Stimulated activated CD4-positive, alpha-beta T cell treated with anti-CD3 and anti-CD28 coated beads, Interleukin-1b, Interleukin-23, amount 100 ng/mL, for 1 hour (primary cell): ENCODE measurements around the gene TMEM245.

Source experiments
- DNase-seq, 2 donors: peaks; one replicate each; pipeline ENCODE4 v3.0.0-alpha.2; 2020; ENCODE audit warnings: low read depth in 2 of 2

Gene TMEM245

DNA sequence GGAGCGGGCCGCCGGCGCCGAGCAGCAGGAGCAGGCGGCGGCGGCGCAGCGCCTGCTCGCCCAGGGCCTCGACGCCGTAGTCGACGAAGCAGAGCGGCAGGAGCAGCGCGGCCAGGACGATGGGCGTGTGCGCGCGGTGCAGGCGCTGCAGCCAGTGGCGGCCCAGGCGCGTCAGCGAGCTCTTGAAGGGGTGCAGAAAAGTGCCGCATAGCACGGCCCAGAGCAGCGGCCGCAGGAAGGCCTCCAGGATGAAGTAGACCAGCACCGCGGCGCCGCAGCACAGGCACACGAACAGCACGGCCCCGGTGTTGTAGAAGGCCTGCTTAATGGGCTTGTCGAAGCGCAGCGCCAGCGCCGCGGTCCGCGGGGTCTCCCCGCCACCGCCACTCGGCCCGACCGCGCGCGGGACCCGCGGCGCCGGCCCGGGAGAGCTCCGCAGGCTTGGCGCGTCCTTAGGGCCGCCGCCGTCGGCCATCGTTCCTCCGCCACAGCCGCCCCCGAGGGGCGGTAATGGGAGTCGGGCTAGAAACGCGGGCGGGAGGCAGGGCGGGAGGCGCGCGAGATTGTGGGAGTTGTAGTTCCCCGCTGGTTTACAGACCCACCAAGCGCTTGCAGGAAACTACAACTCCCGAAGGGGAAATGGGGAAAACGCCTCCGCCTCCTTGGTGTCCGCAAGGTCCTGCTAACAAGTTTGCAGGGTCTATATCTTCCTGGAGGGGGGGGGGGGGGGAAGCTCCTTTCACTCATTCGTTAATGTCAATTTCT lies at the start of gene TMEM245:
Gene TMEM245, minus strand, starts transcription at position 509 of the 765 bp plus-strand sequence. Its CDS starts 34 bp downstream, at position 475.
- DNase-seq = peak; percentile 70 to 85

DNA sequence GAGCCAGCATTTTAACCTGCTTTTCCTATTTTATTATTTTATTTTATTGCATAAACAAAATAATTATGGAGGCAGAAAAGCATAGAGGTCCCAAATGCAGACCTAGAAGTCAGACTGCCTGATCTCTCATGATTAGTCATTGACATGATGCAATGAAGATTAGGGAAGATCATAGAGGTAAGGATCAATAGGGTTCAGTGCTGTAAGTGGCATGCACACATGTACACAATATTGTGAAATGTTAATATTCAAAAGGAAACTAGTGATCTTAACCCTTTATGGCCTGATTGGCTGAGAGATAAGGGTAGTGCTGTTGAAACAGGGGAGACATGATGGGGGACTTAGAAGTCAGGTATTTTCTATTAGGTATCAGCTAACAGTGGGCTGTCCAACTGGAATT lies 48.4 kb upstream of the TMEM245 start:
- no peak for DNase-seq

DNA sequence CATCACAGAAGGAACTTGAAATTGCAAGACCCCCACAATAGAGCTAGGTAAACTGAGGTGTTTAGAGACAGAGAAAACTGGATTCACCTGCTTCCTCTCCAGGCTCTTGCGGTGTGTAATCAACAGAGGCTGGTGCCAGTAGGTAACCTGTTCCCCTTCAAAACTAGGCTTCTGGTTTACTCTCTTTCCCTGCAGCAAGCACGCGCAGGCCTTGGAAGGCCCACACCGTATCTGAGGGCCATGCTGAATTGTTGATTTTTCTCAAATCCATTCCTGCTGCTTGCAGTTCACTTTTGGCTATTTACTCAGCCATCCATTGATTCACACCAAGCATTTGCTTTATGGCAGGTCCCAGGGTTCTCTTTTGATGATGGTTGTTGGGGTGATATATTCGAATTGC lies 48.0 kb upstream of the TMEM245 start:
- DNase-seq = no peak

DNA sequence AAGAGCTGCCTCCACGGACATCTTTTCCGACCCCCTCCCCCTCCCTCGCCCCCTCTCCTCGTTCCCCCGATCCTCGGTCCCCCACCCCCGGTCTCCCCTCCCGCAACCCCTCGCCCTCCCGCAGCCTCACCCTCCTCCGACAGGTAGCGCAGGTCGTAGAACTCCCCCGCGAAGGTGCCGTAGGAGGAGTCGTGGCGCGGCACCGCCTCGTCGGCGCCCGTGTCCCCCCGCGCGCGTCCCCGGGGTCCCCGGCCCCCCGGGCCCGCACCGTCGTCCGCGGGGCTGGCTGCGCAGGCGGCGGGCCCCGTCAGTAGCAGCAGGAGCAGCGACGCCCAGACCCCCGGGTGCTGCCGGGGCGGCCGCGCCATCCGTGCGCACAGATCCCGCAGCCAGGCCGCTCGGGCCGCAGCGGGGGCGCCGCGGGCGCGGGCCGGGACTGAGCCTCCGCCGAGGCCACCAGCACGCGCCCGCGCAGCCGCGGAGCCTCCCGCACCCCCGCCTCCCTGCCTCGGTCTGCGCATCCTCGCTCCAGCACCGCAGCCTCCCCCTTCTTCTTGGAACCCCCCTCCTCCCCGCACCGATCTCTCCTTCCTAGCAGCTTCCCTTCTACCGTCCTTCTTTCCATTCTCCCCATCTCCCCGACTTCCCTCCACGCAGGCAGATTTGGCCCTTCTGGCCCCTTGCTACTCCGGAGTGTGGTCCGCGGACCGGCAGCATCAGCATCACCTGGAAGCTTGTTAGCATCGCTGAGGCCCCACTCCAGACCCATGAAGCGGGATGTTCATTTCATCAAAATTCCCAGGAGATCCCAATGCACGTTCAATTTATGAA lies 47.2 kb upstream of the TMEM245 start, which contains the start of gene FRRS1L:
Gene FRRS1L, minus strand, starts transcription at position 479 of the 831 bp plus-strand sequence. Its CDS starts 111 bp downstream, at position 368.
- DNase-seq = no peak

DNA sequence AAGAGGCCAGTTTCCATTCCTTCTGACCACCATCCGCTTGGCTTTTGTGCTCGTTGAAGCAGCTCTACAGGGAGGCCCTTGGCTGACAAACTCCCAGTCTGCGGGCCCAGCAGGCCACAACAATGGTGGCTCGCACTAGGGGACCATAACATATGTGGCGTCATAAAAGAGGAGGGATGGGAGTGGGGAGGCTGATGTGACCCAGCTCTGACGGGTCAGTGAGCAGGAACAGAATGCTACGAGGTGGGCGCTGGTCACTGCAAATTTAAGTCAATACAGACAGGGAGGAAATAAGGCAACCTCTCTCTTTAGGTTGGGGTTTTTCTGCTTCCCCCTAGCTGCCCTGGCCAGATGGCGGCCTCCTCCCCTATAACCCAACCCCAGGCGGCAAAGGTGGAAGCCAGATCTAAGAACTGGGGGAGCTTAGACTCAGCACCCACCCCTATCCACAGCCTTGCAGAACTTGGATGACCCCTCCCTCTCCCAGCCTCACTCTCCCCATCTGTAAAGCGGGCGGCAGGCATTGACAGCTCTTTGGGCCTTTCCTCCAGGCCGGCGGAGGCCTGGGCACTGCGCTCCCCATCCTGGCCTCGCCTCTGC lies 46.5 kb upstream of the TMEM245 start:
- DNase-seq = no peak

DNA sequence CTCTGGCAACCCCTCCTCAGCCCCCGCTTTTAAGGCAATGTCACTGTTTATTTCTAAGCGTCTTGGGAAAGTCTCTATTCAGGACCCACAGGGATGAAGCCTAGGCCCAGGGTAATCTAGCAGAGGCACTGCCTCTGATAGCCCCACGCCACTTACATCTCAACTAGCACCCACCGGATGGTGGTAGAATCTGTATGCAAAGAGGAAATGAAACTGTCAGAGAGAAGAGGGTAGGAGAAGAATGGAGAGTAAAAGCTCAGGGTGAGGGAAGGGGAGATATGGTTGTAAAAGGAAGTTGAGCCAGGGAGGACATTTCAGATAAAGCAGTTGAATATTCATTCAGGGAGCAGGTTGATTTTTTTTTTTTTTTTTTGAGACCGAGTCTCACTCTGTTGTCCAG lies 44.3 kb upstream of the TMEM245 start:
- no peak for DNase-seq

DNA sequence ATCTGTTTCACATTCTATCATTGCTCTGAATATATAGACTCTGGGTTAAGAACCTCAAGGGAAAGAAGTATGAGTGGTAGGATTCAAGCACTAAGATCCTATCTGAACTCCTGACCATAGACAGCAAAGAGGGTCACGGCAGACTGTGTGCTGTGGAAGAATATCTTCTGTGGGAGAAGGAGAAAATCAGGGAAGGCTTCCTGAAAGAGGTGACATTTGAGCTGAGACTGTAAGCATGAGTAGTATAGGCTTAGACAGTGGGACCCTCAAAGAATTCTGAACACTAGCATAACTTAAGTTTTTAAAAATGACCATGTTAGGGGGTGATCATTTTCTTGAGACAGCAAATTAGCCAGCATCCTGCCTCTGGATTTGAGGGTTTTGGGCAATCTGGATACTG lies 43.4 kb upstream of the TMEM245 start:
- no peak for DNase-seq

DNA sequence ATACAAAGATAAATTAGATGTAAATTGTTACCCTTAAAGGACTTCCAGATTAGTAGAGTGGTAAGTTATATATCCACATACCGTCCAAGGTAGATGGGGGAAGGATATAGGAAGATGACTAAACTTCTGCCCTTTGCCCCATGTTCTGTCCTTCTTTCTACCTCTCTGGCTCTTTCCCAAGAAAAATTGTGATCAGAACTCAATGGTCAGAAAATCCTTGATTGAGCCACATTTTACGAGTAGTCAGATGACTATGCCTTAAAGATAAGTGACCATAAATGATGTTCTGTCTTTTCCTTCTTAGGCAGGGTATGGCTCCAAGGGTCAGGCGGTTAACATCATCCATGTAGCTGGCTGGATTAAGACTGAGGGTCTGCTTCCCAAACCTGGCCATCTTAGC lies 42.9 kb upstream of the TMEM245 start:
- no peak for DNase-seq

DNA sequence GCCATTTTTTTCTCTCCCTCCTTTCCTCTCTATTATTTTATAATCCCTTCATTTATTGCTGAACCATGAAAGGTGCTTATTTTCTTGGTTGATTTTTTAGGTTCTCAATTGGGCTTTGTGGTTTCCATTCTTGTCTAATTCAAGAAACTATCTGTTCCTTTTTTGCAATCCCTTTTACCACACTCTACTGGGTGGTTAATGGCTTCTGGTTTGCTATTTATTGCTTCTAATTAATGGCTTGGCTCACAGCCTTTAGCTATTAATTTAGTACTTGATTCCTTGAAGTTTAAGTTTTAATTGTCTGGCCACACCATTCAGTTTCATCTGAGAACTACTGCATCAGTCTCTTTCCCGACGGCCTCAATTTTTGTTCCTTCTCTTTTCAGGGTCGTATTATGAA lies 41.7 kb upstream of the TMEM245 start:
- DNase-seq = no peak

DNA sequence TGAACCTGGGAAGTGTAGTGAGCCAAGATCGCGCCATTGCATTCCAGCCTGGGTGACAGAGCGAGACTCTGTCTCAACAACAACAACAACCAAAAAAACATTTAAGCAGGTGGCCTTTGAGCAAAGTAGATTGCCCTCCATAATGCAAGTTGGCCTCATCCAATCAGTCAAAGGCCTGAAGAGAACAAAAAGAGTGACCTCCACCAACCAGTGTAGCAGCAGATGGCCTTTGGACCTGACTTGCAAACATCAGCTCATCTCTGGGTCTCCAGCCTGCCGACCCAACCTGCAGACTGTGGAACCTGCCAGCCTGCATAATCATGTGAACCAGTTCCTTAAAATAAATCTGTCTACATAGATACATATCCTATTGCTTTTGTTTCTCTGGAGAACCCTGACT lies 39.8 kb upstream of the TMEM245 start:
- no peak for DNase-seq

DNA sequence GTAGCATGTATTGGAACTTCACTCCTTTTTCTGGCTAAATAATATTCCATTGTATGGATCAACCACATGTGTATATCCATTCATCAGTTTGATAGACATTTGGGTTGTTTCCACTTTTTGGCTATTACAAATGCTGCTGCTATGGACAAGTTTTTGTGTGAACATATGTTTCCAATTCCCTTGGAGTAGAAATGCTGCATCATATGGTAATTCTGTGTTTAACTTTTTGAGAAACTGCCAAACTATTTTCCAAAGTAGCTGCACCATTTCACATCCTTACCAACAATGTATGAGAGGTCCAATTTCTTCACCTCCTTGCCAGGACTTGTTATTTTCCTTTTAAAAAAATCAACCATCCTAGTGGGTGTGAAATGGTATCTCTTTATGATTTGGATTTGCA lies 38.9 kb upstream of the TMEM245 start:
- DNase-seq = no peak

DNA sequence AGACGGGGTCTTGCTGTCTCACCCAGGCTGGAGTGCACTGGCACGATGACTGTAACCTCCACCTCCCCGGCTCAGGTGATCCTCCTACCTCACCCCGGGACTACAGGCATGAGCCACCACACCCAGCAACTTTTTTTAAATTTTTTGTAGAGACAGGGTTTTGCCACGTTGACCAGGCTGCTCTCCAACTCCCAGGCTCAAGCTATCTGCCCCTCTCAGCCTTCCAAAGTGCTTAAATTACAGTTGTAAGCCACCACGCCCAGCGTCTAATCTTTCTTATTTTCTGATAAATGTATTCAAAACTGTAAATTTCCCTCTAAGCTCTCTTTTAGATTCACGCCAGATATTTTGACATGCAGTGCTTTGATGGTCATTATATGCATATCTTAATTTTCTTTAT lies 37.0 kb upstream of the TMEM245 start:
- DNase-seq = no peak

DNA sequence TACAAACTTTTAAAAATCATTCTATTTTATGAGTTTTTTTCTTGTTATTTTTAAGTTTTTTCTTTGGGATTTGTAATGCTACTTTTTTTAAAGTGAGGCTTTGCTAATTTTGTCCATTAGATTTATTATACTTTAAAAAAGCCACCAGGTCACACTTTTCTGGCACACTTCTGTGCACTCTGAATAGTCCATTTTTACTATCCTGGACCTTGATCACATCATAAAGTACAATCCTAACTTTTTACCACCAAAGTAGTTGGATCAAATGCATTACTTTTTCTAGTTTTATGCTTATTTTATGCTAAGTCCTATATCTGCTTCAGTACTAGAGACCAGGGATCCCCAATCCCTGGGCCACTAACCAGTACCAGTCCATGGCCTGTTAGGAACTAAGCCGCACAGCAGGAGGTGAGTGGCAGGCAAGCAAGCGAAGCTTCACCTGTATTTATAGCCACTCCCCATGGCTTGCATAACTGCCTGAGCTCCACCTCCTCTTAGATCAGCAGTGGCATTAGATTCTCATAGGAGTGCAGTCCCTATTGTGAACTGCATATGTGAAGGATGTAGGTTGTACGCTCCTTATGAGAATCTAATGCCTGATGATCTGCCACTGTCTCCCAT lies 31.3 kb upstream of the TMEM245 start:
- DNase-seq = no peak

DNA sequence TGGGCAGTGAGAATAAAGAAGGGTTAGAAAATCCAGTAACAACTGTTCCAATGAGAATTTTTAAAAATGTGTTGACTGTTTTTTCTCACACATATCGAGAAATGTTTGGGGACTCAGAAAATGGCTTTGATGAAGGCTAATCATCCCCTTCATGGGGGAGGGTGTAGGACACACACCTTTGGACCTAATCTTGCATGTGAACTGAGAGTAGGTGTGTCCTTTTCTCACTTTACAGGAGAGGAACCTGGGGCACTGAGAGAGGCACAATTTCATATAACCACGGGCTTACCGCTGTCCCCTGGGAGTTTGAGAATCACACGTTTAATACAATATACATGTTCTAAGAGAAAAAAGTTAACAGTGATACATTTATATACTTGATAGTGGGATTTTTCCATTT lies 30.0 kb upstream of the TMEM245 start:
- no peak for DNase-seq

DNA sequence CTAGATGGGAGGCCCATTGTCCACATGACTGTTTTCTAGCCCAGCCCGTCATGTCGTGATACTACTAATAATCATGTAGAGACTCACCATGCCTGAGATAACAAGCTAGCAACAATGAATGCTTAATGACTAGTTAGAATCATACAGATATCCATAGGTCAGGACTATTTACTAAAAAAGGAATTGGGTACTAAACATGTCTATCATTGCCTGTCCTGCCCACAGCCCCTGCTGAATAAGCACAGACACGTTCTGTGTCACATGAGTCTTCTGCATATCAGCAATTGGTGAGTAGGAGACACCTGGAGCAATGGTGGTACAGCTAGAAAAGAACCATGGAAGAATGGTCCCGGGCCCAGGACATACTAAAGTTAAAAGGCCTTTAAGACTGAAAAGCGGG lies 29.3 kb upstream of the TMEM245 start:
- DNase-seq = no peak

DNA sequence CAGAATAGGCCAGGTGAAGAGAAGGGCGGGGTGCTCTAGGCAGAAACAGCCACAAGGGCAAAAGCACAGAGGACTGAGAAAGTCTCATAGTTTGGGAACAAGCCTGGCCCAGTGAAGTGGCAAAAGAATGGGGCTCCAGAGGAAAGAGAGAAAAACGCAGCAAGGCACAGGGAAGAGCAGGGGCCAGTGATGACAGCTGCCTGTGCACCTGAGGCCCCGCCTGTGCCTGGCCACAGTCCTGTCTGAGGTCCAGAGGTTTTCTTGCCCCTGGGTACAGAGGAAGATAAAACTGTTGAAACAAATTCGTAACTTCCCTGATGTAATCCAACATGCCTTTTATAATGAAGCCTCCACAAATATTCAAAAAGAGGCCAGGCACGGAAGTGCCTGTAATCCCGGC lies 25.3 kb upstream of the TMEM245 start:
- no peak for DNase-seq

DNA sequence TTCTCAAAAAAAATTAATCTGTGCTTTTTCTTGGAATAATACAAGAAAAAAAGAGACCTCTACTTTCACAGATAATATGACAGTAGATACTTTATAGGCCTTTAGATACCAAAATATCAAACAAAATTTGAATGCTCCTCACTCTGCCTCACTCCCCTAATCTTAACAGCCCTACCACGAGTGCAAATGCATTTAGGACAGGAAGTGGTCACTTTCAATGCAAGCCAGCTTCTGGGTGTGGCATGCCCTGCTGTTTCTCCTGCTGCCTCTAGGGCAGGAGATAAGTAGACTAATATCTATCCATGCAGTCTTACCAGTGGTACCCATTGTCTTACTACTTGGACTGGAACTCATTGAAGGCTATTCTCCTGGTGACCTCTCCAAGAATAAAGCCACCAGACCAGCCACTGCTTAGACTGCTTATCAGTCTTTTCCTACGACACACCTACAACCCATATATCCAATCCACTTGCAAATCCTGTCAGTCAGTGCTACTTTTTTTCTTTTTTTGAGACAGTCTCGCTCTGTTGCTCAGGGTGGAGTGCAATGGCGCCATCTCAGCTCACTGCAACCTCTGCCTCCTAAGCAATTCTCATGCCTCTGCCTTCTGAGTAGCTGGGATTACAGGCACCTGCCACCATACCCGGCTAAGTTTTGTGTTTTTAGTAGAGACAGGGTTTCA lies 24.3 kb upstream of the TMEM245 start:
- DNase-seq = no peak

DNA sequence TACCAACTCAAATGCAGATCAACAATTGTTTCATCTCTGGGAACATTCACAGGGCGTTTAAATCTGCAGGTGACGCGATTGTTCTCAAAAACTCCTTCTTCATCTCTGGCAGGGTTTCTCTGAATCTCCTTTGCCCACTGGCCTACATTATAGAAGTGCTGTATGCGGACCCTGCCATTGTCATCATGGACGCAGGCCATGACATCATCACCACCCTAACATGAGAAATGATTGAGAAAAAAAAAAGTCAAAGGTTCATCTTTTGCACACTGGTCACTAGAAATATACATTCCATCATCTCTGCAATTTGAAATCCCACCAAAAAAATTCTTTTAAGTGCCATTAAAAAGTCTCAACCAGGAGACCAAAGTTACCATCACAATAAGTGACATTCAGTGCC lies 21.6 kb upstream of the TMEM245 start:
- DNase-seq = no peak

DNA sequence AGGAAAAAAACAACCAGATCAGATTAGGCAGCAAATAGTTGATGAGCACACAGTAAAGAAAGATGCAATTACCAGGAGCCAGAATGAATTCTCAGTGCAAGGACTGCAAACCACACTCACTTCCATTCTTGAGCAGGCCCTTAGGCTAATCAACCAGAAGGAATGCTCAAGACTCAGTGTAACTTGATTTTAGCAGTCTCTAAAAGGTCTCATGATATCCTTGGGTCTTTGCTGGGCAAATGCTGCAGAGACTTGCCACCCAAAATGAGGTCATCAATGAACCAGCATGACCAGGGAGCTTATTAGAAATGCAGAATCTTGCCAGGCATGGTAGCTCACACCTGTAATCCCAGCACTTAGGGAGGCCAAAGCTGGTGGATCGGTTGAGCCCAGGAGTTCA lies 20.1 kb upstream of the TMEM245 start:
- no peak for DNase-seq

DNA sequence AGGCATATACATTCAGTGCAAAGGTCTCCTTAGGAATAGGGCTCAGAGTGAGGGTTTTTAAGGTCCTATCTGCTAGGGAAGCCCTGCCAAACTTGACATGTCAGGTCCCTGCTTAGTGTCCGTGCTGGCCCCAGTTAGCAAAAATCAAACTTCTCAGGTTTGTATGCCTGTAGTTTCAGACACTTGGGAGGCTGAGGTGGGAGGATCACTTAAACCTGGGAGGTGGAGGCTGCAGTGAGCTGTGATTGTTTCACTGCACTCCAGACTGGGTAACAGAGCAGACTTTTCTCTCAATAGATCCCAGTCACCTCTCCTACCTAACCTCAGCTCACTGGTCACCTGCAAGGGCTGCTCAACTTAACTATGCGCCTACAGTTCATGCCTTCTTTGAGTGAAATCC lies 18.7 kb upstream of the TMEM245 start:
- DNase-seq = no peak

DNA sequence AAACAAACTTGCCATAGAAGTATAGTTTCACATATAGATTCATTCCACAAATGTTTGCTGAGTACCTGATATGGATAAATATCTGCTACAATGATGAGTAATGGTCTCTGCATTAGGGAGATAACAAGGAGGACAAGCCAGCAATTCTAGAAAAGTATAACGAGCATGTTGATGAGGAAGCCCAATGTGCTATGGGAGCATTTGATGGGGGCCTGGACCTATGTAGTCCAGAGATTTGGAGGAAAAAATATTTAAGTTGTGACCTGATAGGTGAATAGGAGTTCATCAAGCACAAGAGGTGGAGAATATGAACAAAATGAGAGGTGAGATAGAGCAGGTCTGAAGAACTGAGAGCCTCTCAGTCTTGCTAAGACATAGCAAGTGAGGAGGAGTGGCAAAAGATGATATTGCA lies 14.4 kb upstream of the TMEM245 start:
- DNase-seq = no peak

DNA sequence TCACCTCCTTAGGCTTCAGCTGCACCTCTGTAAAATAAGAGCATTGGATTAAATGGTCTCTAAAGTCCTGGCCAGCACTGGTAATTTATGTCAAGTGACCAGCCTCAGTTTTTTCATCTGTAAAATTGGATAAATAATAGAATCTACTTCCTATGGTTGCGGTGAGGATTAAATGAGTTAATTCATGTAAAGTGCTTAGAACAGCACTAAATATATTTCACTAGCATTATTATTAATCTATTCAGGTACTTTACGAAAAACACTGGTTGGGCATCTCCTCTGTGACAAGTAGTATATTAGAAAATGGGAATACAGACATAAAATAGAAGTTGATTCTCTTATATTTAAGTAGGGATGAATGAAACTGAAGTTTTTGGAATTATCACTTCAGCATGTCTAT lies 13.8 kb upstream of the TMEM245 start:
- no peak for DNase-seq
